ENCODE data around the gene METTL14.

The METTL14 gene

DNA sequence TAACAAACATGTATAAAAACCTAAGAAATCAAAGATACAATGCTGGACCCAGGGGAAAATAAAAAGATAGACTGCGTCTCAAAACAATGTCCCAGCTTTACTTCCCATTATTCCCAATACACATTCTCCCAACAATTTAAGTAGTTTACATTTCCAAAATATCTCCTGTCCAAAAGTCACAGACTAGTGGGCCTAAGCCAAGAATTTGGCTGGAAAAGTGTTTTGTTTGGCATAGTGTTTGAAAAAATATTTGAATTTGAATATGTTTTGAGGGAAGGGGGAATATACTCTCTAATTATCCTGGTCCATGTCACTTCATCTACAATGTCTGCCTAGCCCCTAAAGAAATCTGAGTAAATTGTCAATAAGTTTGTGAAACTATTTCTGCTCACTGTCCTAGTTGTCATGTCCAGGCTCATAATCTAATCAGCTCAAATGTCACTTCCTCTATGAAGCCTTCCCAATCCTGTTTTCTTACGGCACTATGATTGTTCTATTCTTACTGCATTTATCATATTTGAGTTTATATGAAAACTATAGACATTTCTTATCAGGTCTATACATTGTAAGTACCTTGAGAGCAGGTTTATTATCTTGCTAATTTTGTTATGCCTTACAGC lies 76.3 kb downstream of the METTL14 start:
- DNase-seq, result no peak

DNA sequence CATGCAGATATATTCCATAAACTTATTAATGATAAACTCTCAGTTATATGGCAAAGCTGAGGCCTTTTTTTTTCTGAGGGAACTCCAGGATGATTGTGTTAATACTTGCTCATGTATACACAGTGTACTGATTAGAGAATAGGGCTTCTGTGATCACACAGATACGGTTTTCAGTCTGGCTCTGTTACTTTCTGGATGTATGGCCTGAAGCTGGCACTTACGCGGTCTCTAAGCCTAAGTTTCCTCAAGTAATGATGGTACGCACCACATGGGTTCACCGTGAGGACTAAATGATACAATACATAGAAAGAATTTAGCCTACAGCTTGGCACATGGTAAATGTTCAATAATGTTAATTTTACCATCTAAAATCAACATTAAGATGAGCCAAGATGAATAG lies 77.0 kb downstream of the METTL14 start:
- DNase-seq, result no peak

DNA sequence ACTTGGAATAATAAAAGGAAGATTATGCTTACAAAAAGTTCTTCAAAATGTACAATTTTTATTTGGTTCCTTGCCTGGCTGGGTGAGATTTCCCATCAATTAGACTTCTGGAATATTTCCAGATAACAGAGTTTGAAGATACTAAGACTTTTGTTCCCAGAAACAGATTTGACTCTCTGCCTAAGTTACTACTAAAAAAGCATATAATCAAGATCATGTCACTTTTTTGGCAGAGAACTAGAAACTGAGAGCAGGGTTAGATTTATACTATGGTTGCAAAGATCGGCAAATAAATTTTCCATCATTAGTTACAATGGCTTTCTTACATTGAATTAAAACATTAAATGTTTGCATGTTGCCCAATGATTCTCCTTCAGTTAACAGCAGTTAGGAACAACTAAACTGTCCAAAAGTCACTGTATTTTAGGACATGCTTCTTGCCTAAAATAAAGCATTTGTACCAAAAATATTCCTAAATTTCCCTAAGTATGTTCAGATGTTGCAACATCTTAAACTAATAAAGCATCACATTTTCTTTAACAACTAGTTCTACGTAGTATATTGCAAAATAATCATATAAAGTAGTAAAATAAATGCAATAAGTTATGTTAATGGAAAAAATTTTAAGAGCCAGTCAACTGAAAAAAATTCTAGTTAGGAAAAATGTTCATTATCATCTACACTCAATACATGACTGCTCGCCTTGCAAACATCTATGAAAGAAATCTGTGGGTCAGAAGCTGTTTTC lies 77.7 kb downstream of the METTL14 start:
- DNase-seq, result no peak

All from NCI-H524 treated with DMSO at 0.1 percent for 48 hours (cell line).